ENCODE data around the gene ARHGAP44.

The ARHGAP44 gene

DNA sequence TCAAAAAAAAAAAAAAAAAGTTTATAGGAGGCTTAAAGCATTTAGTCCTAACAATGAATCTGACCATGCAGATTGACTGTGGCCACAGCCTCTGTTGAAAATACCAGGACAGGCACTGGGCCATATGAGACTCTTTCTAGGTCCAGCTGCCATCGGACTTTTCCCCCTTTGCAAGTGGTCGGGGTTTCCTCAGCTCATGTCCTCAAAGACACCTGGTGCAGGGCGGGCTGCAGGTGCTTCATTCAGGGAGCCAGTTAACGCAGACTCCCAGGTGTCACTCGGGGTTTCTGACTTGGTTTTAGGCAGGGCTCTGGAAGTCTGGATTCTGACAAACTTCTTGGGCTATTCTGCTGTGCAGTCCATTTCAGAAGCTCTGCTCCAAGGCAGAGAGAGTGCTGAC is 207.6 kb downstream of the ARHGAP44 start:
- no peak for DNase-seq

DNA sequence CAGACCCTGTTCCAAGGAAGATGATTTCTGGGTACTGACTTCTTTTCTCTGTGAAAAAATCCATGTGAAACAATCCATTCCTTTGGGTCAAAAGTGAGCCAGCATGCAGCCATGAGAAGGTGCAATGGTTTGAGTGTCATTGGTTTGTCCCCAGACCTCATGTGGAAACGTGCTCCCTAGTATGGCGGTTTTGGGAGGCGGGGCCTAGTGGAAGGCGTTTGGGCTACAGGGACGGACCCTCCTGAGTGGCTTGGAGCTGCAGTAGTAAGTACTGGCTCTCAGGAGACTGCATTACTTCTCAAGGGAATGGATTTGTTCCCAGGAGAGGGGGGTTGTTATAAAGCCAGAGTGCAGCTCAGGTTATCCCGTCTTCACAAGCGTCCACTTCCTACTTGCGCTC is 209.2 kb downstream of the ARHGAP44 start:
- no peak for DNase-seq

DNA sequence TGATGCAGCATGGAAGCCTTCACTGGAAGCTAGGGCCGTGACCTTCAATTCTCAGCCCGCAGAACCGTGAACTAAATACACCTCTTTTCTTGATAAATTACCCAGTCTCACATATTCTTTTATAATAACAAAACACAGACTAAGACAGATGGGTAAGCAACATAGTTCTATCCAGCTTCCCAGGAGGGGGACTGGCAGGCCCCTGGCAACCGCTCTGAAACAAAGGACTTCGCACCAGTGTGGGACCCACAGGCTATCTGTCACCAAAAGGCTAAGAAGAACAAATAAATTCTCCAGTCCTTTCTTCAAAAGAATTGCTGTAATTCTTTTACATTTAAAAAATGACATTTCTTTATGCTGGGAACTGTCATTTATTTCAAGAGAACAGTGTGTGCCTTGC is 209.6 kb downstream of the ARHGAP44 start:
- DNase-seq: no peak

DNA sequence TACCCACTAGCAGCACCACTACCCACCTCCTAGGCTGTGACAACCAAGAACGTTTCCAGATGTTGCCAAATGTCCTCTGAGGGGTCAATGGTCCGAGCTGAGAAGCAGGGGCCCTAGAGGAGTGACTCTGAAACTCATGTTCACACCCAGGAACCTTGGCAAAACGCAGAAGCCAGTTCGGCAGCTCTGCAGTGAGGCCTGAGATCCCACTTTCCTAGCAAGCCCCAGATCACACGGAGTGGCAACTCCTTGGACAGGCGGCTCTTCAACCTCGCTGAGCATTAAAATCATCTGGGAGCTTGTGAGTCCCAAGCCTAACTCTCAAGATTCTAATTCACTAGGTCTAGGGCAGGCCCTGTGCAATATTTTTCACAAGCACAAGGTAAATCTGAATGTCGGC is 211.3 kb downstream of the ARHGAP44 start:
- no peak for DNase-seq

DNA sequence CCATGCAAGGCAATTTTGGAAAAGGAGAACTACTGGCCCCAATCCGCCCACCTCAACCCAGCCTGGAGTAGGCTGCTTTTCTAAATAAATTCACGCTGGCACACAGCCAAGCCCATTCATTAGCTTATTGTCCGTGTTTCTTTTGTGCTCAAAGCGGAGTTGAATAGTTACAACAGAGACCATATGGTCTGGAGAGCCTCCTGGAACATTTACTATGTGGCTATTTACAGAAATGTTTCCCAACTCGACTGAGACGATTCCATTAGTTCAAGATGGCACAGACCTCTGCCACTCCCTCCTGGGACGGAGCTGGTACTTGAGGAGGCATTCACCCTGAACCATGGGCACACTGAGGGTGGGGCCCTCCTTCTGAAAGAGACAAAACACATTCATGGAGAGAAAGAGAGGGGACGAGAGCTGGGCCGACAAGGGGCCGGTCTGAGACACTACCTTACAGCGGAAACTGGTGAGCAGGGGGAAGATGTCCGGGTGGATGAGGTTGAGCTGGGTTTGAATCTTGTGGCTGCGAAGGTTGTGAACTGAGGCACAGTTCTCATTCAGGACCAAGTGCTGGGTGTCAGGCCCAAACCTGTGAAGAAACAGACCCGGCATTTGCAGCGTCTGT is 212.8 kb downstream of the ARHGAP44 start:
- no peak for DNase-seq

DNA sequence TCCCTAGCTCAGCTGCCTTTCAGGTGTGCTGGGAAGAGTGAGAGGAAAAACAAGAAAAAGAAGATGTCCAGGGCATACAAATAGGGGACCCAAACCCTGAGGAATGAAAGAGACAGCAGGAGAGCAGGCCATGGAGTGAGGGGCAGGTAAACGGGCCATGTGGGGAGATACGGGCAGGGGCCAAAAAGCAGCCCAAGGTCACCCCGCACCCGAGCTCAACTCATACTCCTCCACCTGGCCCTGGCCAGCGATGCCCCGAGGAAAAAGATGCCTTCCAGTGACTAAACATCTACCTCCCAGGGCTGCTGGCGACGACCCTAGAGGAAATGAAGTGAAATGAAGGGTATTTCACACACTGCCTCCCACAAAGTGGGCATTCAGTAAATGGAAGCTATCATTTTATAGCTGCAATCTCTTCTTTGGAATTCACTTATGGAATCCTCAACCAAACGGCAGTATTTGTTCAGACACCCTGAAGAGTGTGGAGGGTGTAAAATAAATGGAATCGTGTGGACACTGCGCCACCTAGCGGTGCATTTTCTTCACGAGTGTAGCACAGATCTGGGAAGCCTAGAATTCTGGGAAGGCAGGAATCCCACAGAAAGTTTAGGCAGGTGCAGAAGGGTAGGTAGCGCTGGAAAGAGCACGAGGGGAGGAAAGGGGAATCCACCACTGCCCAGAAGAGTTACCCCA is 213.6 kb downstream of the ARHGAP44 start:
- peak; percentile 41 for DNase-seq

DNA sequence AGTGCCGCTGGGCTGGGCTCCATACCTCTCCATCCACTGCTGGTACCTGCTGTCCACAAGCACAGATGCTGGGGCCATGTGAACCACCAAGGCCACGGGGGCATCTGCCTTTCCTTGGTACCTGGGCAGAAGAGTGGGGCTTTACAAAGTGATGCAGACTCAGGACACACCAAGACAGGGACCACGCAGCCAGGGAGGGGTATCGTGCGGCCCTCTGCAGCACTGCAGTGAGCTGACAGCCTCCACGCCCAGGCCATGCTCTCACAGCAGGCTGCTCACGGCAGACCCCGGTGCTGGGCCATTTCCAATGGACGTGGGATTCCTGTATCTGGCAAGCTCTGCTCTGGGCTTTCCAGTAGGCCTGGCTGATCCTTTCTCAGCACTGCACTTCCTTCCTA is 214.2 kb downstream of the ARHGAP44 start:
- no peak for DNase-seq

DNA sequence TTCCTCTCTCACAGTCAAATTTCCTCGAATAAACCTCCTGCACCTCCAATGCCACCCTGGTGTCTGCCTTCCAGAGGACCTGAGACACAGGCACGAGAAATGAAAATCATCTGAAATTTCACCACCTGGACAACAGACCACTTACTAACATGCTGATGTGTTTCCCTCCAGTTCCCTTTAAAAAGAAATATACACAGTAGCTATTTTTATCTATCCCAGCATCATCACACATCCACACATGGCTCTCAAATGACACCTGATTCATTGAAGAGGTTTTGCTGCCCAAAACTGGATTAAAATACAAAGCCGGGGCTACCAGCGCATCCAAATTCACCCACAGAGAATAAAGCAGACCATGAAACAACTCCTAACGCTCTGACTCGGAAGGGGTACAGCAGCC is 214.6 kb downstream of the ARHGAP44 start:
- no peak for DNase-seq

DNA sequence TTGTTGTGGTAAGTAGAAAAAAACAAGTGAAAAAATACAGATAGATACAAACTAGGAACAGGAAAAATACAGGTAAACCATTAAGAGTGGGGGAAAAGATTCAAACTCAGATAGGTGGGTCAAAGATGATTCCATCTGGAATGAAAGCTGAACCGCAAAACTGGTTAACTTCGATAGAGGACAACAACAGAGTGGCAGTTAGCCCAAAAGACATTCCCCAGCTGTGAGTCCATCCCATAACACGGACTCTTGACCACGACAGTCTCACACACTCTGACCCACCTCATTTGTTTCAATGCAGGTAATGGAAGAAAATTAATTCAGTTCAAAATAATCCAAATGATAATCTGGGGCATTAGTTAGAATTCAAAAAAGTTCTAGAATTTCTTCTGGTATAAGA is 215.0 kb downstream of the ARHGAP44 start:
- DNase-seq: no peak

DNA sequence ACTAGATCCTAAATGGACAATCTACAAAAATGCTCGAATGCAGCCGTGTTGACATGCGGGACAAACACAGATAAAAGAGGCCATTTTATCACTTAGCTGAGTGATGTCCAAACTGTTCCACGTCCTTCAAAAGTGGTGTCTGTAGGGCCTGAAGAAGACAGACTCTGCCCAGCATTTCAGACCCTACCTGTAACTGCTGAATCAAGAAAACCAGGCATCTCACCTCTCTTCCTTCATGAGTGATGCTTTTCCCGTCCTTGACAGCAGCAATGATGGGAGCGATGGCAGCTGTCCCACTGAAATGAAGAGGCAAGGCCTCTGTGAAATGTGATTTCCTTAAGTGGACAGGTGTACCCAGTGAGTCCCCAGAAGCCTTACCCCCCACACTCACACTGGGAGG is 216.2 kb downstream of the ARHGAP44 start:
- DNase-seq: no peak

DNA sequence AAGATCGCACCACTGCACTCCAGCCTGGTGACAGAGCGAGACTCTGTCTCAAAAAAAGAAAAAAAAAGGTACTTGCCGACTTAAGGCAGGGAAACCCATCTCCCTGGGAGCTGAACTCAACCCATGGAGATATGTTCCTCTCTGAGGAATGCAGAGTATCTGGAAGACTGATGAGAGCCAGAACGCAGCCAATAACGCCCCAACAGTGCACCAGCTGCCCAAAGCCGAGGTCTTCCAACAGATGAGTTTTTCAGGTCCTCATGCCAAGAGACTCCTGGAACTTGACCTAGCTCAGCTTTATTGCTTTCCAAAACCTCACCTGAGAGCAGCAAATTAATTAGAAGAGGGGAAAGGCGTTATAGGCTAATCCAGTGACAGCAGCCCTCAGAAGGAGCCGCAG is 219.2 kb downstream of the ARHGAP44 start:
- DNase-seq: no peak

DNA sequence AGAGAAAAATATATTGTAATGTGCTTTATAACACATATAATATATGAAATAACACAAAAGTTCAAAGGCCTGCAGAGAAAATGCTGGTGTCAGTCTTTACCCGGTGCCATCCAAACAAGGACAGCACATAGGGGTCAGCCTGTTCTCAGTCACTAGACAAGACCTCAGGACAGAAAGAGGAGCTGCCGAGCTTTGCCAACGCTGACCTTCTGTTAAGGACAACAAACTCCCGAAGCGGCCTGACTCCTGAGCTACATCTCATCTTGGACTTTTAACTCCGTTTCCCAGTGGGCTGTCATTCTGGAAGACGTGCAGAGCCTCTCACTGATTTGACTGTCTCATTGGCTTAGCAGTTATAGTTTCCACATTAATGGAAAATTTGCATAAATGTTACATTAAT is 221.7 kb downstream of the ARHGAP44 start:
- no peak for DNase-seq

DNA sequence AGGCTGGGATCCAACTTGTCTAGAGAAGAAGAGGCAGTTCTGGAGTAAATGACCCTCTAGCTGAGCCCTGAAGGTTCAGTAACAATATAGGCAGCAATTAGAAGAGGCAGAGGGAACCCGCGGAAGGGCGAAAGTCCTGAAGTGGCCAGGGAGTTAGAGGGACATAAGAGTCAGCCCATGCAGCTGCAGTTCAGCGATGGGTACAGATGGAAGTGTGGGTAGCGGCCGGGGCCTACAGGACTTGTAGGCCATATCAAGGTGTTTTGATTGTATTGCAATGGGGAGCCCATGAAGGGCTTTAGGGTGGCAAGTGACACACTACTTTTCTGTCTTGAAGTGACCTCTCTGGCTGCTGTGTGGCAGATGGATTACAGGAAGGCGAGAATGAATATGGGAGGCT is 225.5 kb downstream of the ARHGAP44 start:
- DNase-seq: no peak

DNA sequence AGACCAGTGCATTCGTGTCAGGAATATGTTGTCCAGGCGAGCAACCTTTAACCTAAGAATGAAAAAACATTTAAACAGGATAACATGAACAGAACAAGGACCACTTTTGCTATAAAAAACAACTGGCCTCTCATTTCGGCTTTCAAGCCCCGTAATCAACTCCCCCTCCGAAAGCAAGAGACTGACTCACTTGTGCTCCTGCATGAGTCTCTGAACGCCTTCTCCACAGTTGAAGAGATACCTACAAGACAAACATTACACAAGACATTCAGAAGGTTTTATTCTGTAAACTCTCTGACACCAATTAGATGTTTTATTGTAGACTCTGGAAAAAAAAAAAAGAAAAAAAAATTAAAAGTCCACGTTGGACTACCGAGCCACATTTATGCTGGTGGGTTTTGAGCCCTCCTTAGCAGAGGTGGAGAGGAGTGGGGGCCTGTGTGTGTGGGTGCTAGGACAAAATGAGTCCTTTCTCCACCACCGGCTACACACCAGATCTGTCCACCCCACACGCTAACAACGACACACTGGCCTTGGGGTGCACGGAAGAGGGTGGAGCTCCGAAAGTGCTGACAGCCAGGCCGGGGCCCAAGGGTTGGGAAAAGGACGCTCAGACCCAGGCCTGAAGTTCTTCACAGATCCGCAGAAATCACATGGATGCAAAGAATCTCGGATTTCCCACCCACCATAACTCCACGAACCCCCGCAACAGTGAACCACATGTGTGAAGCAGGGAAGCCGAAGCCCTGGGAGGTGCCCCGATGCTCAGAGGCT is 227.8 kb downstream of the ARHGAP44 start:
- no peak for DNase-seq

DNA sequence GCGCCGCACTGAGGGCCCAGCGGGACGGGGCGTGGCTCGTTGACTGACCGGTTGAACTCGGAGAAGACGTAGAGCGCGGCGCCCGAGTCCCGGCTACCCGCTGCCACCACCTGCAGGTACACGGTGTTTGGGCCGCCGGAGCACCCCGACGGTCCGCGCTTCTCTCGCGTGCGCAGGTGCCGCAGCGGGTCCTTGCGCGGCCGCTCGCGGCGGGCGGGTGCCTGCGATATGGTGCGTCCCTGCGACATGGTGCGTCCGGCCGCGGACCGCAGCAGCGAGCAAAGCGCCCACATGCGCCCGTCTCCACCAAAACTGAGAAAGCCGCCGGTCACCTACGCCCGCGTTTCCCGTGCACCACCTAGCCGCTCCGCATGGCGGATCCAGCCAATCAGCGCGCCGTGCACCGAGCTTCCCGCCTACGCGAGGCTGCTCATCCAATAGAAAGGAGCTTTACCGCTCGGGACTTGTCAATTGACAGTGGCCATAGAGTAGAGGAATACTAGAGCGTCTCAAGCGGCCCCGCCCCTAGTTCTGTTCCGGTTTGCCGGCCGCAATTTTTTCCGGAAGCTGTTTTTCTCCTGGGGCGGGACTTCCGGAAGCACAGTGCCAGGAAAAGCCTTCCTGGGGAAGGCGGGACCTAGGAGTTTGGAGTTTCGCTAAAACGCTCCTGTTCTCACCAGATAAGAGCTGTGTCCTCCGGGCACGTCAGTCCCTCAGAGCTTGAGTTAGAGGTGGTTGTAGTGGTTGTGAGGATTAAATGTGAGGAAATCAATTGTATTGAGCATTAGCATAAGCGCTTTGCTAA is 228.6 kb downstream of the ARHGAP44 start, which contains the start of gene ELAC2:
Gene ELAC2 (minus strand): TSS at position 373 of the 805 bp plus-strand sequence. CDS start 80 bp downstream, at position 293.
- DNase-seq: peak; percentile 99

DNA sequence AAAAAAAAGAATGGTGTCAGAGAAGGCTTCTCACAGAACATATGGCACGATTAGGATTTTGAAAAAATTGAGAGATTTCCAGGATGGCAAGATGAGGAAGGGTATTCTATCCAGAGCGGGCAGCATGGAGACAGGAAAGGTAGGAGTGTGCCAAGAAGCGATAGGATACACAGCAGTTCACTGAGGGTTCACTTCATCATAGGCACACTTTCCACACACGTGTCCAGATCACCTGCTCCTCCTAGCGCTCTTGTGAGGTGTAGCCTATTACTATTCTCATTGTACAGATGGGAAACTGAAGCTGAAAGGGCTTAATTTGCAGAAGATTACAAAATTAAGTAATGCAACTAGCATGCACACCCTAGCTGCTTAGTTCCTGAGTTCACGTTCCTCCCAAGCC is 234.7 kb downstream of the ARHGAP44 start:
- DNase-seq: no peak

DNA sequence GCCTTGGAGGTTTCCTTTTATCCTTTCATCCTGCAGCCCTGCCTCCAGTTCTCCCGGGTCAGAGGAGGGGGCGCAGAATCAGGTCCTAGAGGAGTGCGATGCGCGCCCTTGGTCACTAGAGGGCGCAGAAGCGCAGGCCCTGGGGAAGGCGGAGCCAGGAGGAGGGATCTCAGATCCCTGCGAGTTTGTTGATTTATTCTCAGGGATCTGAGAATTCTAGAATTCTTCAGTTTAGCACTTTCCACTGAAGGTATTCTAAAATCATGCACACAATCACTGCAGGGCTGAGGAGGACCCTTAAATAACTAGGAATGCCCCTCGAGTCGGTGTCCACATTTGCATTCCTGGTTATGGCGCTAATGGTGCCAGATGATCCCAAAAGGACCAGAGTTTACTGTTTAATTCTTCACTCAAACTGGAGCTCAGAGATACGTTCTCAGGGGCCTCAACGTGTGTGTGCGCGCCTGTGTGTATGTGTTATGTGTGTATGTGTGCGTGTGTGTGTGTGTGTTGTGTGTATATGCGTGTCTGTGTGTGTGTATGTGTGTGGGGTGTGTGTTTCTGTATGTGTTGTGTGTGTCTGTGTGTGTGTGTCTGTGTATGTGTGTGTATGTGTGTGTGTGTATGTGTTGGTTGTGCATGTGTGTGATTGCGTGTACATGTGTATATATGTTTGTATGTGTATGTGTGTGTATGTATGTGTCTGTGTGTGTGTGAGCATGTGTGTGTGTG is 235.4 kb downstream of the ARHGAP44 start:
- peak; percentile 63 for DNase-seq

DNA sequence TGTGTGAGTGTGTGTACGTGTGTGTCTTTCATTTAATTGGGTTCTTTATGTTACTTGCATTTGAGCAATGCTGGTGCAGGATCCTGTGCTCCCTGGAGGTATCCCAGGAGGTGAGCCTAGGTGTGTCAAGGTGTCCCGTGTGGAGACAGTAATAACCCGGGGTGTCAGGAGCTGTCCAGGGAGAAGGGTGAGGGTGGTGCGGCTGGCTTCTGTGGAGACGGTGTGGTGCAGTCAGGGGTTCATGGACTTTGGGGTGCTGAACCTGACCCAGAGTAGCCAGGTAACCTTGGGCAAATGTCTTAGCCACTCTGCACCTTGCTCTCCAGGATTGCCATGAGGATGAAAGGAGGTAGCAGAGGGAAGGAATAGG is 235.9 kb downstream of the ARHGAP44 start:
- DNase-seq: no peak

DNA sequence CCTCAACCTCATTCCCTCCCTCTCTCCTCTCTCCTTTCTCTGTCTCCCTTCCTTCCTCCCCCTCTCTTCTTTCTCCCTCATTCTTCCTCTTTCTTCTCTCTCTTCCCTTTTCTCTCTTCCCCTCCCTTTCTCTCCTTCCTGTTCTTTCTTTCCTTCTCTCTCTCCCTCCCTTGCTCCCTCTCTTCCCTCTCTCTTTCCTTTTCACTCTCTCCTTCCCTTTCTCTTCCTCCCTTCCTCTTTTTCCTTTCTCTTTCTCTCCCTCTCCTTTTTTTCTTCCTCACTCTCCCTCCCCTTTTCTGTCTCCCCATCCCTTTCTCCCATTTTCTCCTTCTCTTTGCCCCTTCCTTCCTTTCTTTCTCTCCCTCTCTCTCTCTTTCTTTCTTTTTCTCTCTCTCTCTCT is 236.4 kb downstream of the ARHGAP44 start:
- no peak for DNase-seq

DNA sequence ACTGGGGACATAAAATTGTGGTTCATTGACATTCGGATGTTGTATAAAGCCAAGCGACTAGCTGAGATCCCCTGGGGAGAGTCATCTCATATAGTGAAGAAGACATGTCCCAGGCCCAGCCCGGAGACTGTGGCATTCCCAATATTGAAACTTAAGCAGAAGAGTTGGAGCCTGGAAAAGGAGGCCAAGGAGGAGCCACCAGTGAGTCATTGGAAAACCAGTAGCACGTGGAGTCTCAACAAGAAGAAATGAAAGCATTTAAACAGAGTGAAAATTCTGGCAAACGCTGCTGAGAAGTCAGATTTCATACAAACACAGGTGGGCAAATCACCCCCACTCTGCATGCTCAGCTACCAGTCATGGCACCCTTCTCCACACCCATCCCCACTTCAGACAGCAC is 237.9 kb downstream of the ARHGAP44 start:
- no peak for DNase-seq

DNA sequence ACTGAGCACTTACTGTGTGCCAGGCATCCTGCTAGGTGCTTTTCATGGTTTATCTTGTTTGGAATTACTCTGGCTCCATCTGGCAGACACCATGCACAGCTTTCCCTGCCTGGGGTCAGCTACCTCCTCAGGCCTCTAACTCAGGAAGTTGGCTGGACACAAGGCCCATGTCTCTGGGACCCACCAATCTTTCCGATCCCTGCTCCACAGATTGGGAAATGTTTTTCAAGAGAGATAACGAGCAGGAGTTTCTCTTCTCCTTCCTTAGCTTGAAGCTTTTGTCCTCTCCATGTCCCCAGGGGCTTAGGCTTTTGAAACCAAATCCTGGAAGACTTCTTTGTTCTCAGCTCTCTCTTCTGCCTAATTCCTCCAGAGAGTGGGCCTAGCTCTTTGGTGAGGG is 240.0 kb downstream of the ARHGAP44 start:
- DNase-seq: no peak

DNA sequence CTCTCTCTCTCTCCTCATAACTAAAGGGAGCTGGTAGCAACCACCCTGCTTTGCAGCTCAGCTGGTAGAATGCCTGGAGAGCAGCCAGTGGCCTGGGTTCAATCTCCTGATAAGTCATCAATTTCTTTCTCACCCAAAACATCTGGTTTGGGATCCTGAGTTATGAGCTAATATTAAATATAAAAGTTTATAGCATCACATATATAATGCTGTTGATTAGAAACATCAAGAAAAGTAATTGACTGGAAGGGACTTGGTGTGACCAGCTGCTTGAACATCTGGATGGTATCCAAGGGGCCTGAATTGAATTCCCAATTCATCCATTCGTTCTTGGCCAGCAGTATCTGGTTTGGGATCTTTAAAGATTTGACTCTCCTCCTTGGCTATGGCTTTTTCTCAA is 240.8 kb downstream of the ARHGAP44 start:
- DNase-seq: no peak

All from CD4-positive, alpha-beta T cell treated with Interleukin-4 for 4 hours (primary cell).